Tibial artery (tissue), 4 donors: Measurements from ENCODE around the gene AGFG1.

Experiments used
- DNase-seq, 2 donors: peaks; one replicate each; pipeline ENCODE4 v3.0.0-alpha.2; 2019
- H3K27ac ChIP-seq, 2 donors: fragments of 200-600 bp; sonication (generic) in 1 of 2; 1 replicate in 1 of 2; 2 replicates in 1 of 2; pipeline ENCODE4 v1.5.1; 2018 to 2019; ENCODE audit warnings: mild to moderate bottlenecking in 1 of 2
- H3K27me3 ChIP-seq, 2 donors: fragments of 200-600 bp; sonication (generic) in 1 of 2; one replicate each; pipeline versions ENCODE4 v1.5.1 to v1.6.0; 2016 to 2019
- H3K36me3 ChIP-seq, 3 donors: fragments of 200-600 bp; sonication (generic) in 2 of 3; one replicate each; pipeline ENCODE4 v1.5.1; 2016 to 2019; ENCODE audit warnings: mild to moderate bottlenecking in 2 of 3
- H3K4me1 ChIP-seq, 4 donors: fragments of 200-600 bp; sonication (generic) in 2 of 4; 1 replicate in 3 of 4; 2 replicates in 1 of 4; pipeline ENCODE4 v1.5.1; 2016 to 2019
- H3K4me3 ChIP-seq, 2 donors: fragments of 200-600 bp; sonication (generic) in 1 of 2; 1 replicate in 1 of 2; 2 replicates in 1 of 2; pipeline ENCODE4 v1.5.1; 2018 to 2019; ENCODE audit warnings: mild to moderate bottlenecking in 2 of 2
- H3K9me3 ChIP-seq, 3 donors: fragments of 200-600 bp; sonication (generic) in 1 of 3; one replicate each; pipeline ENCODE4 v1.5.1; 2016 to 2019
- CTCF ChIP-seq, 2 experiments: fragments of 200-600 bp in 1 of 2; fragments of 450-650 bp in 1 of 2; IDR thresholded peaks; one replicate each; pipeline ENCODE4 v1.5.1; 2017 to 2019; ENCODE audit warnings: antibody characterized with exemption in 2 of 2, mild to moderate bottlenecking in 1 of 2, moderate library complexity in 1 of 2
- intact Hi-C: fragments of 100-400 bp; cut with DNase I; formaldehyde crosslinking; loops from one replicate; pipeline ENCODE4 v1.15.0; 2023; ENCODE audit warnings: low total_unique reads

The AGFG1 gene

GRCh38 chr2:227471924-227472264 lies at the start of gene AGFG1:
Gene AGFG1, plus strand, starts transcription at chr2:227472156. Its CDS starts 266 bp downstream, at chr2:227472422.
- peak; percentile 77 to 89 for DNase-seq
- peak; percentile 94 to 99 for TF ChIP-seq CTCF (IDR thresholded peaks at IDR 0.05)
- Histone ChIP-seq H3K9me3 (no peaks in the 10 kb centered on the region), H3K36me3 (no peaks in the 10 kb centered on the region), H3K4me3 (peak within 1 kb of the TSS; percentile 90 to 100), H3K4me1 (peaks cover 0 to 41% (median 22%) of the 10 kb centered on the region in 4 donors), H3K27me3 (no peaks in the 10 kb centered on the region), H3K27ac (peak within 1 kb of the TSS; percentile 89 to 94)
- intact Hi-C loops, result loop anchor here (10.0 kb wide), 1 partner anchor 293 kb away; no protein-coding TSS in a partner anchor

- DNase-seq, result no peak
- Histone ChIP-seq H3K9me3 (no peaks in the 10 kb centered on the region), H3K27me3 (no peaks in the 10 kb centered on the region), H3K4me1 (no peaks in the 10 kb centered on the region), H3K4me3 (no peak overlapping the region), H3K27ac (no peak overlapping the region), H3K36me3 (no peaks in the 10 kb centered on the region)
- intact Hi-C loops, result no loop called here
- TF ChIP-seq CTCF (IDR thresholded peaks at IDR 0.05), result no peak
These were observed 48.1 kb upstream of the AGFG1 start for GRCh38 chr2:227423656-227424499.

- no peaks in the 10 kb centered on the region for H3K4me1 ChIP-seq
- no peak for TF ChIP-seq CTCF (IDR thresholded peaks at IDR 0.05)
- H3K9me3 ChIP-seq, result peaks cover 0 to 11% (median 10%) of the 10 kb centered on the region in 3 donors
- H3K27ac ChIP-seq, result no peak overlapping the region
- no peaks in the 10 kb centered on the region for H3K36me3 ChIP-seq
- intact Hi-C loops, result no loop called here
- no peaks in the 10 kb centered on the region for H3K27me3 ChIP-seq
- no peak for DNase-seq
- no peak overlapping the region for H3K4me3 ChIP-seq
These were observed 43.1 kb upstream of the AGFG1 start for GRCh38 chr2:227428731-227429285.

- H3K27me3 ChIP-seq, result no peaks in the 10 kb centered on the region
- H3K36me3 ChIP-seq, result no peaks in the 10 kb centered on the region
- no peak overlapping the region for H3K4me3 ChIP-seq
- H3K4me1 ChIP-seq, result no peaks in the 10 kb centered on the region
- H3K9me3 ChIP-seq, result peaks cover 0 to 11% (median 10%) of the 10 kb centered on the region in 3 donors
- TF ChIP-seq CTCF (IDR thresholded peaks at IDR 0.05), result no peak
- DNase-seq, result no peak
- intact Hi-C loops, result no loop called here
- H3K27ac ChIP-seq, result no peak overlapping the region
These were observed 41.3 kb upstream of the AGFG1 start for GRCh38 chr2:227430639-227431038.

- Histone ChIP-seq H3K27me3 (no peaks in the 10 kb centered on the region), H3K36me3 (no peaks in the 10 kb centered on the region), H3K9me3 (peaks cover 0 to 11% (median 10%) of the 10 kb centered on the region in 3 donors), H3K4me3 (no peak overlapping the region), H3K4me1 (no peaks in the 10 kb centered on the region), H3K27ac (no peak overlapping the region)
- intact Hi-C loops, result no loop called here
- DNase-seq, result no peak
- TF ChIP-seq CTCF (IDR thresholded peaks at IDR 0.05), result no peak
These were observed 38.8 kb upstream of the AGFG1 start for GRCh38 chr2:227433171-227433570.
